GM18951 (cell line): ENCODE results near the gene SLIT3.

Source experiments
- POLR2A ChIP-seq: IDR thresholded peaks from 4 replicates; pipeline ENCODE4 v1.6.1; 2011; ENCODE audit warnings: mild to moderate bottlenecking; ENCODE audit not compliant: insufficient read length, insufficient read depth; ENCODE audit errors: extremely low read depth
- in situ Hi-C: fragments of 300-500 bp; cut with MboI; formaldehyde crosslinking; loops from one replicate; pipeline ENCODE4 v1.12.0; 2022; ENCODE audit warnings: low sequenced_read_pairs, mixed read lengths, inconsistent platforms; ENCODE audit not compliant: unreplicated experiment

Gene SLIT3

GRCh38 chr5:169018925-169019324 lies 282.0 kb downstream of the SLIT3 start:
- no peak for TF ChIP-seq POLR2A
- in situ Hi-C loops: no loop called here

GRCh38 chr5:169015991-169016390 lies 284.9 kb downstream of the SLIT3 start:
- no peak for TF ChIP-seq POLR2A
- in situ Hi-C loops: no loop called here

GRCh38 chr5:169013846-169014245 lies 287.1 kb downstream of the SLIT3 start:
- no peak for TF ChIP-seq POLR2A
- in situ Hi-C loops: no loop called here

GRCh38 chr5:169013208-169013728 lies 287.7 kb downstream of the SLIT3 start:
- no peak for TF ChIP-seq POLR2A
- in situ Hi-C loops: no loop called here

- in situ Hi-C loops: no loop called here
- no peak for TF ChIP-seq POLR2A
Observed at GRCh38 chr5:169012450-169012849, 288.5 kb downstream of the SLIT3 start.

DNA sequence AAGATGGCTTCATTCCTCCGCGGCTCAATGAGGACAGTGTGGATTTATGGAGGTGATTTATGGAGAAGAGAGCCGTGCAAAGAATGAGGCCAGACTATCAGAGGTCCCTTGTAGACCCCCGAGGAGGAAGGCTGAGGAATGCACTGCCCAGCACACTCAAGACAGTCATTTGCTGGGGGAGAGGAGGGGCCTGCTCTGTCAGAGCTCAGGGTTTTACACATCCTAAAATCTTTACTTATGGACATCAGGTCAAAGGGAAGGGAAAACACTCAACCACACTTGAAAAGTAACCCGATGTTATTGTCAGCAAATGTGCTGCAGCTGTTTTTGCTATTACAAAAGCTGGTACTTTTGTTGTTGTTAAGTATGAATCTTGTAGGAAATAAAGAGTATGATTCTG lies 289.5 kb downstream of the SLIT3 start:
- no peak for TF ChIP-seq POLR2A
- in situ Hi-C loops: no loop called here

DNA sequence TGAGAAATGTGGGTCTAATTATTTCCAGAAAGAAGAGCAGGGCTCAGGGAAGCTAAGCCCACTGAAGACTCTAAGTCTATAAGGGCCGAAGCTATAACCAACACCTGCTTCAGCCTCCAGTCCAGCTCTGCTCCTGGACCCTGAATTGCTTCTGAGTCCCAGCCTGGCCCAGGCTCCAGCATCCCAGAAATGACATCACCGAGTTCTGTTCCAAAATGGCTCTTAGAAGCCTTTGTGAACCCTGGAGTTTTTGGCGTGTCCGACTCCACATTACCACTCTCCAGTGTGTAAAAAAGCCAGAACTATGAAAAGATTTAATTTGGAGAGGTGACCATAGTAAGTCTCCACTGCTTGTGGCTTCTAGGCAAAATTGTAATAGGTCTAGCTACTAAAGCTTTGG lies 289.9 kb downstream of the SLIT3 start:
- in situ Hi-C loops: no loop called here
- no peak for TF ChIP-seq POLR2A

DNA sequence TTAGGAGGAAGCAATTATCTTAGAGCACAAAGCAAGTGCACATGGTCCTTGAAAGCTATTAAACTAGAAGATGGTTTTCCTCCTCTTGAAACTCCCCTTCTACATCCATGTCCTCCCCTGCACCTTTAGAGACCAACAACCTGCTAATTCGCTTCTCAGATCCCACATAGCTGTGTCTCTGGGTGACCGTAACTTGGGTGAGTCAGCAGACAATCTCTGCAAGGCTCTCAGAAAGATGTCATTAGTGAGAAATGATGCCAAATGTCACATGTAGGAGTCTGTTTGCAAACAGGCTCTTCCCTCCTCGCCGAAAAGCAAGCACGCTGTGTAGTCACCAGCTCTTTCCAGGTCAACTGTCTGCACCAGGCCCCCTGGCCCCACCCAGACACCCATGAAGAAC lies 291.8 kb downstream of the SLIT3 start:
- in situ Hi-C loops: no loop called here
- TF ChIP-seq POLR2A: no peak

DNA sequence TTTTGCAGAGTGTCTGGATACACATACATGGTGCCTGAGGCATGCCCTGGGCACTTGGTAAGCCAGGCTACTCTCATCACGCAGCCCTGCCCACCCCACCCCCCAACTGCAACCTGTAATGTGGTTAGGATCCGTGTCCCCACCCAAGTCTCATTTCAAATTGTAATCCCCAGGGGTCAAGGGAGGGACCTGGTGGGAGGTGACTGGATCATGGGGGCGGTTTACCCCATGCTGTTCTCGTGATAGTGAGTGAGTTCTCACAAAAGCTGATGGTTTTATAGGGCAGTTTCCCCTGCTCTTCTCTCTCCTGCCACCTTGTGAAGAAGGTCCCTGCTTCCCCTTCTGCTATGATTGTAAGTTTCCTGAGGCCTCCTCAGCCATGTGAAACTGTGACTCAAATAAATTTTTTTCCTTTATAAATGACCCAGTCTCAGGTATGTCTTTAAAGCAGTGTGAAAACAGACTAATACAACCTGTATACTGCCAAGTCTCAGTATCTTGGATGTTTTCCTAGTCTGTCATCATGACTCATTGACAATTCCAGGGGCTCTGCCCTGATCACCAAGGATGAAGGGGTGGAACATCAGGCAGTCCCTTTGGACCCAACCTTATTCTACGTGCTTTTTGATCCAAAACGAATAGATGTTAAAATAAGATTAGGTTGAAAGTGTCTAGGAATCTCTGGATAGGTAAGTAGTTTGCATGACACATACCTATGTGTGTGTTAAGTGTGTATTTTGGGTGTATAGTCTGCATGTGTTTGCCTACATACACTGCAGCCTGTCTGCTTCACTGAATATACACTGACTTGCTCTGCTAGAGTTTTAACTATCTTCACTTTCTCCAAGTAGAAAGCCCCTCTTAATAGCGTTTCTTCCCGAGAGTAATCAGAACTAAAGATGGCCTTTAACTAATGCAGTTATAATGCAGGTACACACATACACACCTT lies 293.8 kb downstream of the SLIT3 start:
- no peak for TF ChIP-seq POLR2A
- in situ Hi-C loops: no loop called here

- in situ Hi-C loops: no loop called here
- no peak for TF ChIP-seq POLR2A
Observed at GRCh38 chr5:169004551-169004950, 296.4 kb downstream of the SLIT3 start.

- TF ChIP-seq POLR2A: no peak
- in situ Hi-C loops: no loop called here
Observed at GRCh38 chr5:169003721-169004541, 297.0 kb downstream of the SLIT3 start.

- in situ Hi-C loops: no loop called here
- no peak for TF ChIP-seq POLR2A
Observed at GRCh38 chr5:169002953-169003555, 297.9 kb downstream of the SLIT3 start.

DNA sequence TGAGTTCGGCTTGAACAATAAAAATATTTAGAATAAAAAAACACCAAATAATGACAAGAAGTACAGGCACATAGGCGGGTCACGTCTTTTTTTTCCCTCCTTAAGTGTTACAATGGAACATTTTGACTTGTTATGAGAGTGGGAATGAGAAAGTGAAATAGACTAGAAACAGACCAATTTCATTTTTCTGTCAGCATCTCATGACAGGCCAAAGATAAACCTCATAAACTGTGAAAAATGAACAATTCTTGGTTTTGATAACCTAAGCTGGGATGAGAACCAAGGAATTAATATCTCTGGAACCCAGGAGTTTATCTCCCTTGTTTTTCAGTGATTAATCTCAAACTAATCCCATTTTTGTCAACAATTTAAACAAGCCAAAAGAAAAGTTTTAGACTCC lies 299.5 kb downstream of the SLIT3 start:
- TF ChIP-seq POLR2A: no peak
- in situ Hi-C loops: no loop called here
